K562 (cell line): ENCODE results near the gene GHITM. TPM values are rescaled to one million over a fixed set of nuclear protein-coding genes. Genes with fewer than 3 reads are reported as not detected.

Experiments used
- ATAC-seq: fragments of 200-7000 bp; cut with Tn5 transposase; 3 replicates; pipeline ENCODE4 v1.9.1; 2020; ENCODE audit warnings: moderate library complexity
- BruUV-seq: library from RNA; stranded (reverse); fragments of 400-500 nt; replicated peaks from 2 replicates; lab custom pipeline; 2021; lab: Mats Ljungman, UMichigan
- CTCF ChIA-PET: fragments of 300-600 bp; formaldehyde crosslinking; extraction: SDS; loops from one replicate; lab custom pipeline; 2021; ENCODE audit warnings: low intra/inter-chr PET ratio; lab: Yijun Ruan, JAX
- POLR2A ChIA-PET: fragments of 300-600, 350-650 bp; sonication (Branson Sonifier 250); formaldehyde crosslinking; extraction: SDS; loops from one replicate; lab custom pipeline; 2021; ENCODE audit warnings: antibody characterized with exemption, inconsistent platforms; lab: Yijun Ruan, JAX
- DNase-seq, 4 experiments: peaks; one replicate each; pipeline versions ENCODE4 v3.0.0 to v3.0.0-alpha.2; 2011 to 2018; ENCODE audit warnings: low spot score in 3 of 4, mixed read lengths in 3 of 4; ENCODE audit errors: extremely low read depth in 1 of 4
- FAIRE-seq: peaks from 2 replicates; lab custom pipeline; 2011; peaks lifted over from hg19 to GRCh38; lab: Jason Lieb, UNC
- H2AFZ ChIP-seq: 2 replicates; pipeline ENCODE4 v1.6.0; 2011; ENCODE audit warnings: low read depth, low read length, control low read depth, inconsistent platforms
- H3K27ac ChIP-seq: fragments of 200-600 bp; 3 replicates; pipeline ENCODE4 v1.8.0; 2011; ENCODE audit warnings: low read depth, mild to moderate bottlenecking, control low read depth, inconsistent platforms, low read length, moderate library complexity, mixed read lengths; ENCODE audit errors: extremely low read depth
- H3K27me3 ChIP-seq, 2 experiments: fragments of 300-600 bp in 1 of 2; 2 replicates in 1 of 2; 3 replicates in 1 of 2; pipeline versions ENCODE4 v1.6.0 to v1.8.0; 2011; ENCODE audit warnings: inconsistent platforms in 2 of 2, low read length in 2 of 2, mild to moderate bottlenecking in 1 of 2, mixed read lengths in 1 of 2, moderate library complexity in 1 of 2; ENCODE audit not compliant: control insufficient read depth in 2 of 2, insufficient read depth in 2 of 2
- H3K36me3 ChIP-seq: fragments of 300-600 bp; 3 replicates; pipeline ENCODE4 v1.8.0; 2011; ENCODE audit warnings: mild to moderate bottlenecking, low read length, inconsistent platforms; ENCODE audit not compliant: control insufficient read depth, insufficient read depth
- H3K4me1 ChIP-seq, 2 experiments: fragments of 200-600 bp in 1 of 2; replicated peaks in 1 of 2; 2 replicates in 1 of 2; 3 replicates in 1 of 2; pipeline versions ENCODE4 v1.5.1 to v1.8.0; 2011; ENCODE audit warnings: inconsistent platforms in 2 of 2, low read length in 2 of 2, mild to moderate bottlenecking in 1 of 2, mixed read lengths in 1 of 2, moderate library complexity in 1 of 2; ENCODE audit not compliant: control insufficient read depth in 2 of 2, insufficient read depth in 2 of 2
- H3K4me2 ChIP-seq: 2 replicates; pipeline ENCODE4 v1.6.1; 2011; ENCODE audit warnings: low read length, control low read depth, inconsistent platforms, mixed read lengths; ENCODE audit not compliant: insufficient read depth
- H3K4me3 ChIP-seq: fragments of 200-600 bp; sonication (generic), shearing (Covaris generic); 2 replicates; pipeline ENCODE4 v1.5.1; 2016; ENCODE audit warnings: control low read depth, inconsistent platforms
- H3K79me2 ChIP-seq: fragments of 200-600 bp; 3 replicates; pipeline ENCODE4 v1.8.0; 2011; ENCODE audit warnings: low read length, inconsistent platforms; ENCODE audit not compliant: control insufficient read depth, insufficient read depth
- H3K9ac ChIP-seq, 2 experiments: 2 replicates each; pipeline versions ENCODE4 v1.6.0 to v1.6.1; 2011; ENCODE audit warnings: low read depth in 2 of 2, low read length in 2 of 2, control low read depth in 1 of 2, inconsistent platforms in 1 of 2, mild to moderate bottlenecking in 1 of 2, mixed read lengths in 1 of 2; ENCODE audit not compliant: insufficient read depth in 1 of 2
- H3K9me1 ChIP-seq: one replicate; pipeline ENCODE4 v1.6.0; 2011; ENCODE audit warnings: inconsistent platforms, mild to moderate bottlenecking, low read length, moderate library complexity; ENCODE audit not compliant: control insufficient read depth, insufficient read depth
- H3K9me3 ChIP-seq: replicated peaks from 2 replicates; pipeline ENCODE4 v1.5.1; 2011; ENCODE audit warnings: low read depth, low read length, inconsistent platforms; ENCODE audit not compliant: control insufficient read depth, insufficient read depth
- H4K20me1 ChIP-seq: replicated peaks from 2 replicates; pipeline ENCODE4 v1.6.1; 2011; ENCODE audit warnings: low read length, inconsistent platforms, mixed read lengths; ENCODE audit not compliant: control insufficient read depth, insufficient read depth
- ATF7 ChIP-seq: fragments of 450-650 bp; IDR thresholded peaks from 2 replicates; pipeline ENCODE4 v1.7.1; 2014; ENCODE audit warnings: mild to moderate bottlenecking, moderate library complexity
- EP400 ChIP-seq: fragments of 450-650 bp; IDR thresholded peaks from 2 replicates; pipeline ENCODE4 v1.6.1; 2017; ENCODE audit warnings: antibody characterized with exemption, mild to moderate bottlenecking, moderate library complexity
- FOXK1 ChIP-seq: sonication (generic); formaldehyde crosslinking; IDR thresholded peaks from 2 replicates; pipeline ENCODE4 v1.8.0; 2022; ENCODE audit warnings: missing genetic modification reagents, mild to moderate bottlenecking, borderline replicate concordance
- GTF2A2 ChIP-seq: IDR thresholded peaks from 2 replicates; pipeline ENCODE4 v1.6.1; 2016; ENCODE audit warnings: mild to moderate bottlenecking, missing genetic modification characterization, missing compliant biosample characterization
- HDAC1 ChIP-seq, 2 experiments: fragments of 450-650 bp; IDR thresholded peaks; 2 replicates each; pipeline ENCODE4 v1.6.1; 2016 to 2017; ENCODE audit warnings: inconsistent platforms in 1 of 2, mild to moderate bottlenecking in 1 of 2, moderate library complexity in 1 of 2
- HMGXB4 ChIP-seq: sonication (generic); formaldehyde crosslinking; IDR thresholded peaks from 2 replicates; pipeline ENCODE4 v1.8.1; 2023; ENCODE audit warnings: mild to moderate bottlenecking, missing genetic modification reagents
- MAZ ChIP-seq, 2 experiments: fragments of 450-650 bp in 1 of 2; sonication (generic) in 1 of 2; formaldehyde crosslinking; IDR thresholded peaks in 1 of 2; conservative IDR thresholded peaks in 1 of 2; 2 replicates each; pipeline versions ENCODE4 v1.4.0 to v1.5.0; 2020; ENCODE audit warnings: mild to moderate bottlenecking in 1 of 2, missing genetic modification reagents in 1 of 2
- POLR3G ChIP-seq: IDR thresholded peaks from 2 replicates; pipeline ENCODE4 v1.6.1; 2011; ENCODE audit not compliant: insufficient read length, insufficient replicate concordance; ENCODE audit errors: extremely low read depth
- POU5F1 ChIP-seq: fragments of 150-350 bp; IDR thresholded peaks from 2 replicates; pipeline ENCODE4 v1.6.1; 2014; ENCODE audit warnings: borderline replicate concordance, low read length, low read depth, mild to moderate bottlenecking; ENCODE audit not compliant: partially characterized antibody
- PURB ChIP-seq: sonication (generic); formaldehyde crosslinking; IDR thresholded peaks from 2 replicates; pipeline ENCODE4 v1.9.0; 2021; ENCODE audit warnings: low read depth, mild to moderate bottlenecking, missing genetic modification reagents
- RAD21 ChIP-seq, 2 experiments: fragments of 250-450 bp in 1 of 2; fragments of 450-650 bp in 1 of 2; sonication (Bioruptor Pico) in 1 of 2; formaldehyde crosslinking in 1 of 2; IDR thresholded peaks in 1 of 2; conservative IDR thresholded peaks in 1 of 2; 2 replicates each; pipeline versions ENCODE4 v1.4.0 to v1.8.0; 2020 to 2022; ENCODE audit warnings: mild to moderate bottlenecking in 2 of 2, moderate library complexity in 1 of 2
- ZNF431 ChIP-seq: sonication (generic); formaldehyde crosslinking; IDR thresholded peaks from 2 replicates; pipeline ENCODE4 v1.8.0; 2022; ENCODE audit warnings: mild to moderate bottlenecking, missing genetic modification reagents
- ZNF512 ChIP-seq: IDR thresholded peaks from 2 replicates; pipeline ENCODE4 v1.6.1; 2016; ENCODE audit warnings: missing genetic modification characterization, missing compliant biosample characterization
- ZNF707 ChIP-seq: fragments of 250-450 bp; sonication (Bioruptor Pico); conservative IDR thresholded peaks from 2 replicates; pipeline ENCODE4 v1.8.0; 2022; ENCODE audit warnings: inconsistent platforms, mild to moderate bottlenecking, moderate library complexity
- ZNF764 ChIP-seq: fragments of 250-450 bp; sonication (Bioruptor Pico); IDR thresholded peaks from 2 replicates; pipeline ENCODE4 v1.4.0; 2020; ENCODE audit warnings: low read depth, mild to moderate bottlenecking, moderate library complexity
- WGBS: fragments of 100-300 bp; shearing (Covaris generic); methylation state at CpG from one replicate; pipeline ENCODE4 v1.1.6; 2016; ENCODE audit warnings: low coverage, mixed read lengths; ENCODE audit not compliant: insufficient coverage; ENCODE audit errors: missing lambda C conversion rate; 5-methylcytosine and 5-hydroxymethylcytosine counted together
- in situ Hi-C: fragments of 300-500 bp; cut with MboI; formaldehyde crosslinking; loops from 4 replicates; pipeline ENCODE4 v1.15.0; 2018; ENCODE audit warnings: inconsistent platforms, mixed read lengths
- intact Hi-C: fragments of 100-400 bp; cut with micrococcal nuclease; formaldehyde crosslinking; loops from 2 replicates; pipeline ENCODE4 v1.14.2; 2022
- polyA plus RNA-seq, 8 experiments: library from polyadenylated mRNA; depleted of rRNA in 4 of 8; stranded (reverse) in 5 of 8; unstranded in 3 of 8; fragments of >200 nt; fragmentation: Nextera tagmentation in 2 of 8; fragmentation: Illumina TruSeq in 1 of 8; extraction: Ambion mirVana in 2 of 8; extraction: Trizol in 1 of 8; gene quantifications; 2 replicates each; pipeline versions ENCODE4 v1.2.1 to v1.2.3, GENCODE V29; 2011 to 2014; ENCODE audit warnings: inconsistent platforms in 1 of 8, missing spikeins in 1 of 8
- total RNA-seq, 7 experiments: library from RNA; depleted of rRNA in 6 of 7; stranded (reverse); fragments of >200 nt in 6 of 7; fragmentation: Illumina TruSeq in 2 of 7; extraction: Trizol in 2 of 7; gene quantifications; 2 replicates each; pipeline versions ENCODE4 v1.2.1 to v1.2.3, GENCODE V29; 2011 to 2021; ENCODE audit warnings: low replicate concordance in 1 of 7

GHITM gene
- total and polyA plus RNA-seq, 9 of the 15 experiments (the other 6 are each of a cell fraction or from before 2014, with no cell fraction given), result 322 to 1,258 (median 386) TPM

GRCh38 chr10:84176351-84176750 is 37.0 kb downstream of the GHITM start:
- Histone ChIP-seq H3K36me3 (no peaks in the 10 kb centered on the region), H3K4me1 (no peaks in the 10 kb centered on the region; a peak in 1 of 5 replicates), H4K20me1 (no peaks in the 10 kb centered on the region; the same call in 1 of the 2 replicates), H2AFZ (no peak overlapping the region), H3K9ac (no peak overlapping the region), H3K27me3 (peaks cover 26 to 33% of the 10 kb centered on the region in 2 experiments; a peak in 4 of 5 replicates), H3K9me1 (no peaks in the 10 kb centered on the region), H3K4me3 (no peak overlapping the region), H3K79me2 (no peaks in the 10 kb centered on the region), H3K4me2 (no peak overlapping the region), H3K9me3 (no peaks in the 10 kb centered on the region), H3K27ac (no peak overlapping the region)
- ChIA-PET POLR2A (no interaction called here), CTCF (no interaction called here)
- 0% methylated on average over 4 of the region's 4 CpGs for WGBS
- in situ Hi-C loops (no loop called here), intact Hi-C loops (no loop called here)
- no TSS peak for BruUV-seq
- ATAC-seq, result no peak
- no peak for FAIRE-seq
- no peak for TF ChIP-seq GTF2A2
- TF ChIP-seq PURB (CRISPR knock-in tag), result no peak
- TF ChIP-seq MAZ (CRISPR knock-in tag; conservative IDR thresholded peaks at IDR 0.05 in 1 of 2, IDR thresholded peaks at IDR 0.05 in 1 of 2), result no peak
- no peak for TF ChIP-seq ZNF512
- no peak for TF ChIP-seq EP400
- no peak for TF ChIP-seq HMGXB4 (CRISPR knock-in tag)
- no peak for TF ChIP-seq POU5F1
- no peak for TF ChIP-seq ZNF764 (CRISPR knock-in tag)
- no peak for TF ChIP-seq HDAC1 (IDR thresholded peaks at IDR 0.05)
- no peak for TF ChIP-seq ATF7
- no peak for TF ChIP-seq ZNF431 (CRISPR knock-in tag)
- no peak for TF ChIP-seq POLR3G
- TF ChIP-seq RAD21 (CRISPR knock-in tag; conservative IDR thresholded peaks at IDR 0.05 in 1 of 2, IDR thresholded peaks at IDR 0.05 in 1 of 2), result no peak
- TF ChIP-seq ZNF707, result no peak
- no peak for TF ChIP-seq FOXK1 (CRISPR knock-in tag)
- DNase-seq, result no peak
